Measurements from ENCODE around the gene SLC25A22. TPM values are rescaled to one million over a fixed set of nuclear protein-coding genes. Genes with fewer than 3 reads are reported as not detected.

SLC25A22 gene
- total and polyA plus RNA-seq, 10 of the 15 experiments (the other 5 are each of a cell fraction or from before 2014, with no cell fraction given): 0.27 to 27.0 (median 8.2) TPM

DNA sequence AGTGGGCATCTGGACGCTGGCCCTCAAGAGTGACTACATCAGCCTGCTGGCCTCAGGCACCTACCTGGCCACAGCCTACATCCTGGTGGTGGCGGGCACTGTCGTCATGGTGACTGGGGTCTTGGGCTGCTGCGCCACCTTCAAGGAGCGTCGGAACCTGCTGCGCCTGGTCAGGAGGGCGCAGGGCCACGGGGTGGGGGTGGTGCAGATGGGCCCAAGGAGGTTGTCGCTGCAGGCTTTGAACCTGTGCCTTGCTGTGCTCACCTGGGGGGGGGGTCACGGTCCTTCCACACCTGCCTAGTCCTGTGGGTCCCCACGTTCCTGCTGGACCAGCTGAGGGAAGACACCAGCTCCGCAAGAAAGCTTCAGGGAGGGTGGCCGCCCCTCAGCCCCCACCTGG lies 38.2 kb upstream of the SLC25A22 start:
- in situ Hi-C loops (cut with MboI): no loop called here
- H3K4me1 ChIP-seq (ENCODE audit: control insufficient read depth, insufficient read depth, low read length): peaks cover 16% of the 10 kb centered on the region

More for the DNA sequence above, 38.2 kb upstream of the SLC25A22 start:
- ChIA-PET CTCF (no interaction called here), RAD21 (ENCODE audit: unreplicated experiment) (no interaction called here), SMC1A (ENCODE audit: uncharacterized antibody, unreplicated experiment) (no interaction called here), POLR2A (no interaction called here)
- no peak overlapping the region for H3K4me3 ChIP-seq
- H2AFZ ChIP-seq (ENCODE audit: control insufficient read depth, low read depth, low read length): no peak overlapping the region
- peaks cover 10% of the 10 kb centered on the region for H3K79me2 ChIP-seq (ENCODE audit: control insufficient read depth, insufficient read depth, low read length)
- 85% methylated on average over 14 of the region's 14 CpGs for WGBS (ENCODE audit: insufficient coverage, insufficient replicate concordance, low lambda C conversion rate, missing lambda C conversion rate)
- H3K9me3 ChIP-seq (replicated peaks; ENCODE audit: control insufficient read depth, insufficient read depth, low read length): no peaks in the 10 kb centered on the region
- BruUV-seq (replicated peaks): no TSS peak
- no peak for FAIRE-seq
- H3K36me3 ChIP-seq (ENCODE audit: control insufficient read depth in 2 of 2, insufficient read depth in 2 of 2, low read length in 1 of 2): peaks cover 0 to 25% of the 10 kb centered on the region in 2 experiments; a peak in 2 of 4 replicates
- no peaks in the 10 kb centered on the region; the same call in 1 of the 2 replicates for H4K20me1 ChIP-seq (ENCODE audit: control insufficient read depth, insufficient read depth)
- DNase-seq (ENCODE audit: low read depth, low spot score): no peak
- H3K4me2 ChIP-seq (ENCODE audit: control insufficient read depth, insufficient read depth): no peak overlapping the region
- intact Hi-C loops (cut with micrococcal nuclease; ENCODE audit: unreplicated experiment): no loop called here
- H3K27ac ChIP-seq (ENCODE audit: control insufficient read depth, insufficient read depth): no peak overlapping the region
- H3K27me3 ChIP-seq (replicated peaks in 1 of 2; ENCODE audit: control insufficient read depth in 2 of 2, insufficient read depth in 2 of 2, low read length in 1 of 2): no peaks in the 10 kb centered on the region; a peak in 1 of 4 replicates
- ATAC-seq: no peak
- H3K9ac ChIP-seq (ENCODE audit: control insufficient read depth, insufficient read depth, low read length): no peak overlapping the region
- TF ChIP-seq POLR2A (IDR thresholded peaks at IDR 0.05; ENCODE audit: low read depth, low read length) (0 out of 2 replicates have a peak, but pooled peaks have one; percentile 13), FOXK2 (IDR thresholded peaks at IDR 0.05) (no peak), POU2F2 (IDR thresholded peaks at IDR 0.05; ENCODE audit: borderline replicate concordance, low read depth, low read length) (no peak), ZNF622 (IDR thresholded peaks at IDR 0.05) (no peak)
- TF ChIP-seq, protein P1, sequence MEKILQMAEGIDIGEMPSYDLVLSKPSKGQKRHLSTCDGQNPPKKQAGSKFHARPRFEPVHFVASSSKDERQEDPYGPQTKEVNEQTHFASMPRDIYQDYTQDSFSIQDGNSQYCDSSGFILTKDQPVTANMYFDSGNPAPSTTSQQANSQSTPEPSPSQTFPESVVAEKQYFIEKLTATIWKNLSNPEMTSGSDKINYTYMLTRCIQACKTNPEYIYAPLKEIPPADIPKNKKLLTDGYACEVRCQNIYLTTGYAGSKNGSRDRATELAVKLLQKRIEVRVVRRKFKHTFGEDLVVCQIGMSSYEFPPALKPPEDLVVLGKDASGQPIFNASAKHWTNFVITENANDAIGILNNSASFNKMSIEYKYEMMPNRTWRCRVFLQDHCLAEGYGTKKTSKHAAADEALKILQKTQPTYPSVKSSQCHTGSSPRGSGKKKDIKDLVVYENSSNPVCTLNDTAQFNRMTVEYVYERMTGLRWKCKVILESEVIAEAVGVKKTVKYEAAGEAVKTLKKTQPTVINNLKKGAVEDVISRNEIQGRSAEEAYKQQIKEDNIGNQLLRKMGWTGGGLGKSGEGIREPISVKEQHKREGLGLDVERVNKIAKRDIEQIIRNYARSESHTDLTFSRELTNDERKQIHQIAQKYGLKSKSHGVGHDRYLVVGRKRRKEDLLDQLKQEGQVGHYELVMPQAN (conservative IDR thresholded peaks at IDR 0.05): no peak
- TF ChIP-seq, protein P2, sequence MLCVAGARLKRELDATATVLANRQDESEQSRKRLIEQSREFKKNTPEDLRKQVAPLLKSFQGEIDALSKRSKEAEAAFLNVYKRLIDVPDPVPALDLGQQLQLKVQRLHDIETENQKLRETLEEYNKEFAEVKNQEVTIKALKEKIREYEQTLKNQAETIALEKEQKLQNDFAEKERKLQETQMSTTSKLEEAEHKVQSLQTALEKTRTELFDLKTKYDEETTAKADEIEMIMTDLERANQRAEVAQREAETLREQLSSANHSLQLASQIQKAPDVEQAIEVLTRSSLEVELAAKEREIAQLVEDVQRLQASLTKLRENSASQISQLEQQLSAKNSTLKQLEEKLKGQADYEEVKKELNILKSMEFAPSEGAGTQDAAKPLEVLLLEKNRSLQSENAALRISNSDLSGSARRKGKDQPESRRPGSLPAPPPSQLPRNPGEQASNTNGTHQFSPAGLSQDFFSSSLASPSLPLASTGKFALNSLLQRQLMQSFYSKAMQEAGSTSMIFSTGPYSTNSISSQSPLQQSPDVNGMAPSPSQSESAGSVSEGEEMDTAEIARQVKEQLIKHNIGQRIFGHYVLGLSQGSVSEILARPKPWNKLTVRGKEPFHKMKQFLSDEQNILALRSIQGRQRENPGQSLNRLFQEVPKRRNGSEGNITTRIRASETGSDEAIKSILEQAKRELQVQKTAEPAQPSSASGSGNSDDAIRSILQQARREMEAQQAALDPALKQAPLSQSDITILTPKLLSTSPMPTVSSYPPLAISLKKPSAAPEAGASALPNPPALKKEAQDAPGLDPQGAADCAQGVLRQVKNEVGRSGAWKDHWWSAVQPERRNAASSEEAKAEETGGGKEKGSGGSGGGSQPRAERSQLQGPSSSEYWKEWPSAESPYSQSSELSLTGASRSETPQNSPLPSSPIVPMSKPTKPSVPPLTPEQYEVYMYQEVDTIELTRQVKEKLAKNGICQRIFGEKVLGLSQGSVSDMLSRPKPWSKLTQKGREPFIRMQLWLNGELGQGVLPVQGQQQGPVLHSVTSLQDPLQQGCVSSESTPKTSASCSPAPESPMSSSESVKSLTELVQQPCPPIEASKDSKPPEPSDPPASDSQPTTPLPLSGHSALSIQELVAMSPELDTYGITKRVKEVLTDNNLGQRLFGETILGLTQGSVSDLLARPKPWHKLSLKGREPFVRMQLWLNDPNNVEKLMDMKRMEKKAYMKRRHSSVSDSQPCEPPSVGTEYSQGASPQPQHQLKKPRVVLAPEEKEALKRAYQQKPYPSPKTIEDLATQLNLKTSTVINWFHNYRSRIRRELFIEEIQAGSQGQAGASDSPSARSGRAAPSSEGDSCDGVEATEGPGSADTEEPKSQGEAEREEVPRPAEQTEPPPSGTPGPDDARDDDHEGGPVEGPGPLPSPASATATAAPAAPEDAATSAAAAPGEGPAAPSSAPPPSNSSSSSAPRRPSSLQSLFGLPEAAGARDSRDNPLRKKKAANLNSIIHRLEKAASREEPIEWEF (IDR thresholded peaks at IDR 0.05; ENCODE audit: insufficient replicate concordance, low read depth, low read length): no peak
